GM12878 (cell line): ENCODE measurements around the gene IFT88. TPM values are rescaled to one million over a fixed set of nuclear protein-coding genes. Genes with fewer than 3 reads are reported as not detected.

Experiments used
- ATAC-seq: fragments of 200-7000 bp; cut with Tn5 transposase; 3 replicates; pipeline ENCODE4 v1.9.1; 2020; ENCODE audit warnings: mild to moderate bottlenecking, moderate library complexity
- Bru-seq: library from RNA; stranded (reverse); fragments of 400-500 nt; gene quantifications from one replicate; lab custom pipeline; 2021; lab: Mats Ljungman, UMichigan
- BruChase-seq, 2 experiments: library from RNA; stranded (reverse); fragments of 400-500 nt; gene quantifications; one replicate each; lab custom pipeline; 2021; lab: Mats Ljungman, UMichigan
- BruUV-seq: library from RNA; stranded (reverse); fragments of 400-500 nt; replicated peaks from 2 replicates; lab custom pipeline; 2021; lab: Mats Ljungman, UMichigan
- CTCF ChIA-PET: fragments of 300-600 bp; sonication (Branson Sonifier 250); formaldehyde crosslinking; extraction: SDS; loops from one replicate; lab custom pipeline; 2021; ENCODE audit warnings: inconsistent platforms; lab: Yijun Ruan, JAX
- POLR2A ChIA-PET: fragments of 350-600 bp; formaldehyde crosslinking; extraction: SDS; loops from one replicate; lab custom pipeline; 2021; ENCODE audit warnings: inconsistent platforms; lab: Charles Lee
- RAD21 ChIA-PET: fragments of 300-600 bp; sonication (Branson Sonifier 250); formaldehyde crosslinking; loops from one replicate; lab custom pipeline; 2023; ENCODE audit warnings: antibody characterized with exemption; ENCODE audit not compliant: unreplicated experiment; lab: Charles Lee
- SMC1A ChIA-PET: fragments of 300-600 bp; sonication (Branson Sonifier 250); formaldehyde crosslinking; loops from one replicate; lab custom pipeline; 2023; ENCODE audit not compliant: unreplicated experiment, uncharacterized antibody; lab: Charles Lee
- DNase-seq: peaks from one replicate; pipeline ENCODE4 v3.0.0-alpha.2; 2011; ENCODE audit warnings: low read depth, low spot score
- FAIRE-seq: peaks from 3 replicates; lab custom pipeline; 2011; peaks lifted over from hg19 to GRCh38; lab: Jason Lieb, UNC
- H2AFZ ChIP-seq: 2 replicates; pipeline ENCODE4 v1.6.0; 2011; ENCODE audit warnings: low read depth, low read length, control low read depth; ENCODE audit not compliant: control insufficient read depth
- H3K27ac ChIP-seq: 2 replicates; pipeline ENCODE4 v1.5.1; 2011; ENCODE audit warnings: control low read depth; ENCODE audit not compliant: control insufficient read depth, insufficient read depth
- H3K27me3 ChIP-seq, 2 experiments: replicated peaks in 1 of 2; 2 replicates each; pipeline versions ENCODE4 v1.6.0 to v1.6.1; 2011; ENCODE audit warnings: low read length in 1 of 2; ENCODE audit not compliant: control insufficient read depth in 2 of 2, insufficient read depth in 2 of 2
- H3K36me3 ChIP-seq, 2 experiments: 2 replicates each; pipeline ENCODE4 v1.5.1; 2011; ENCODE audit warnings: low read length in 1 of 2; ENCODE audit not compliant: control insufficient read depth in 2 of 2, insufficient read depth in 2 of 2
- H3K4me1 ChIP-seq: 2 replicates; pipeline ENCODE4 v1.6.1; 2011; ENCODE audit warnings: mild to moderate bottlenecking, low read length, moderate library complexity, mixed read lengths; ENCODE audit not compliant: control insufficient read depth, insufficient read depth
- H3K4me2 ChIP-seq: 2 replicates; pipeline ENCODE4 v1.6.0; 2011; ENCODE audit warnings: control low read depth; ENCODE audit not compliant: control insufficient read depth, insufficient read depth
- H3K4me3 ChIP-seq: fragments of 200-600 bp; sonication (generic); 2 replicates; pipeline ENCODE4 v1.5.1; 2016
- H3K79me2 ChIP-seq: 2 replicates; pipeline ENCODE4 v1.6.0; 2011; ENCODE audit warnings: low read length; ENCODE audit not compliant: control insufficient read depth, insufficient read depth
- H3K9ac ChIP-seq: 2 replicates; pipeline ENCODE4 v1.8.0; 2011; ENCODE audit warnings: low read length, control low read depth, mixed read lengths; ENCODE audit not compliant: control insufficient read depth, insufficient read depth
- H3K9me3 ChIP-seq: replicated peaks from 3 replicates; pipeline ENCODE4 v1.5.1; 2011; ENCODE audit warnings: mild to moderate bottlenecking, low read length; ENCODE audit not compliant: control insufficient read depth, insufficient read depth
- H4K20me1 ChIP-seq: 2 replicates; pipeline ENCODE4 v1.6.0; 2011; ENCODE audit not compliant: control insufficient read depth, insufficient read depth
- EED ChIP-seq: sonication (generic); IDR thresholded peaks from 2 replicates; pipeline ENCODE4 v1.6.1; 2016; ENCODE audit warnings: antibody characterized with exemption, low read depth
- EP300 ChIP-seq, 2 experiments: fragments of 150-350 bp in 1 of 2; IDR thresholded peaks; 2 replicates each; pipeline ENCODE4 v1.6.1; 2011 to 2012; ENCODE audit warnings: low read depth in 2 of 2, low read length in 2 of 2, borderline replicate concordance in 1 of 2, improper control_type of control experiment in 1 of 2, inconsistent platforms in 1 of 2; ENCODE audit not compliant: control insufficient read depth in 1 of 2
- HDAC2 ChIP-seq: fragments of 200-600 bp; sonication (generic); IDR thresholded peaks from 2 replicates; pipeline ENCODE4 v1.6.1; 2017
- HSF1 ChIP-seq: fragments of 150-350 bp; IDR thresholded peaks from 2 replicates; pipeline ENCODE4 v1.6.1; 2014; ENCODE audit warnings: mild to moderate bottlenecking, low read depth, low read length
- MLLT1 ChIP-seq: fragments of 450-650 bp; IDR thresholded peaks from 2 replicates; pipeline ENCODE4 v1.6.1; 2016; ENCODE audit warnings: mild to moderate bottlenecking
- NBN ChIP-seq: fragments of 450-650 bp; IDR thresholded peaks from 2 replicates; pipeline ENCODE4 v1.6.1; 2016
- RELA ChIP-seq: fragments of 450-650 bp; IDR thresholded peaks from 2 replicates; pipeline ENCODE4 v1.8.0; 2014; ENCODE audit warnings: borderline replicate concordance; ENCODE audit not compliant: partially characterized antibody
- ZNF592 ChIP-seq: fragments of 450-650 bp; IDR thresholded peaks from 2 replicates; pipeline ENCODE4 v1.6.1; 2017; ENCODE audit warnings: mild to moderate bottlenecking, moderate library complexity
- WGBS: methylation state at CpG from one replicate; pipeline ENCODE4 v1.1.6; 2016; ENCODE audit warnings: low lambda C conversion rate; ENCODE audit not compliant: insufficient replicate concordance, insufficient coverage; ENCODE audit errors: missing lambda C conversion rate; 5-methylcytosine and 5-hydroxymethylcytosine counted together
- in situ Hi-C: fragments of 300-500 bp; cut with MboI; formaldehyde crosslinking; loops from 9 replicates; pipeline ENCODE4 v1.14.3; 2018; ENCODE audit warnings: mixed read lengths
- intact Hi-C: fragments of 100-400 bp; cut with micrococcal nuclease; formaldehyde crosslinking; loops from one replicate; pipeline ENCODE4 v1.14.2; 2022; ENCODE audit not compliant: unreplicated experiment
- long read RNA-seq, 2 experiments: library from polyadenylated mRNA; unstranded; transcript quantifications; one replicate each; pipeline ENCODE4 v2.0.0, GENCODE V29; 2019 to 2020
- polyA minus RNA-seq, 3 experiments: library from RNA; depleted of rRNA, polyadenylated mRNA; stranded (reverse); fragments of >200 nt; gene quantifications; 2 replicates each; pipeline ENCODE4 v1.2.3, GENCODE V29; 2011
- polyA plus RNA-seq, 11 experiments: library from polyadenylated mRNA; depleted of rRNA in 4 of 11; unstranded in 6 of 11; stranded (reverse) in 5 of 11; fragments of >200 nt; fragmentation: Nextera tagmentation in 4 of 11; fragmentation: Illumina TruSeq in 1 of 11; extraction: Ambion mirVana in 4 of 11; extraction: Trizol in 1 of 11; gene quantifications; 1 replicate in 1 of 11; 2 replicates in 10 of 11; pipeline versions ENCODE4 v1.2.1 to v1.2.3, GENCODE V29; 2011 to 2016; ENCODE audit warnings: inconsistent platforms in 2 of 11, missing spikeins in 2 of 11, low read depth in 1 of 11
- total RNA-seq, 4 experiments: library from RNA; depleted of rRNA in 3 of 4; stranded (reverse); fragments of >200 nt in 3 of 4; fragmentation: Illumina TruSeq in 1 of 4; extraction: Trizol in 1 of 4; gene quantifications; 2 replicates each; pipeline versions ENCODE4 v1.2.1 to v1.2.3, GENCODE V29; 2013 to 2021

The IFT88 gene
- 18.7 and 22.4 TPM in 2 replicates for total RNA-seq (2013; cell fraction: nucleolus; rRNA removed)
- total RNA-seq (2014; rRNA removed), result 3.4 and 3.7 TPM in 2 replicates
- 5.2 and 5.4 TPM in 2 replicates for total RNA-seq (2014; rRNA removed; fragmentation: Illumina TruSeq; extraction: Trizol)
- total RNA-seq (2021), result 3.5 and 4.3 TPM in 2 replicates
- polyA plus RNA-seq (2011; ENCODE audit: low read depth), result 1.7 TPM
- polyA plus RNA-seq (2011; rRNA removed), result 2.9 and 5.1 TPM in 2 replicates
- 0.97 and 1.6 TPM in 2 replicates for polyA plus RNA-seq (2011; cell fraction: cytosol; rRNA removed)
- polyA plus RNA-seq (2011; cell fraction: nucleus; rRNA removed), result 3.4 and 4.3 TPM in 2 replicates
- polyA plus RNA-seq (2012), result 2.9 and 3.0 TPM in 2 replicates
- polyA plus RNA-seq (2014; fragmentation: Illumina TruSeq; extraction: Trizol), result 4.8 and 5.9 TPM in 2 replicates
- polyA plus RNA-seq (2014; fragmentation: Nextera tagmentation; extraction: Ambion mirVana), result 1 to 10 TPM; 3.3 to 3.8 TPM
- 2.4 and 3.8 TPM in 2 replicates for polyA plus RNA-seq (2014; rRNA removed)
- polyA plus RNA-seq (2016; fragmentation: Nextera tagmentation; extraction: Ambion mirVana), result 1 to 10 TPM; 5.0 to 5.6 TPM
- 3.0 and 3.2 TPM in 2 replicates for polyA minus RNA-seq (2011; rRNA and poly(A)+ RNA removed)
- 1.7 and 2.1 TPM in 2 replicates for polyA minus RNA-seq (2011; cell fraction: cytosol; rRNA and poly(A)+ RNA removed)
- 4.8 and 7.2 TPM in 2 replicates for polyA minus RNA-seq (2011; cell fraction: nucleus; rRNA and poly(A)+ RNA removed)
- percentile 45 among the genes with signal in this experiment for Bru-seq, nascent RNA
- BruChase-seq, experiment 1, labeled RNA remaining after a 6-hour chase, result percentile 45 among the genes with signal in this experiment
- BruChase-seq, experiment 2, labeled RNA remaining after a 2-hour chase, result percentile 48 among the genes with signal in this experiment
- long read RNA-seq, experiment 1, partial matches to known transcripts, result 1 of 3 reads
- long read RNA-seq, experiment 1, other reads (novel, unspliced or antisense), result 2 of 3 reads
- long read RNA-seq, experiment 2, partial matches to known transcripts, result 13 of 27 reads
- long read RNA-seq, experiment 2, other reads (novel, unspliced or antisense), result 12 of 27 reads

GRCh38 chr13:20566898-20567874 lies at the start of gene IFT88:
IFT88 (plus strand) TSS chr13:20567157; CDS start chr13:20574386, 7,229 bp downstream.
- no peaks in the 10 kb centered on the region; the same call in 1 of the 2 replicates for H3K4me1 ChIP-seq
- ChIA-PET RAD21 (no interaction called here), SMC1A (interaction anchor here (0.6 to 1.3 kb wide), 3 partner anchors 39 to 206 kb away, joined by 3 to 13 read pairs (median 3); no protein-coding TSS in a partner anchor), CTCF (no interaction called here), POLR2A (interaction anchor here (1.1 kb wide), 1 partner anchor 44 kb away, joined by 3 read pairs; no protein-coding TSS in a partner anchor)
- H3K4me2 ChIP-seq, result peak within 1 kb of the TSS; percentile 90
- DNase-seq, result peak; percentile 48
- WGBS, result under 1% methylated on average over 36 of the region's 74 CpGs
- no peaks in the 10 kb centered on the region for H4K20me1 ChIP-seq
- H3K79me2 ChIP-seq, result no peaks in the 10 kb centered on the region
- no peaks in the 10 kb centered on the region for H3K36me3 ChIP-seq
- no TSS peak for BruUV-seq
- FAIRE-seq, result no peak
- peak within 1 kb of the TSS; percentile 95 for H2AFZ ChIP-seq
- in situ Hi-C loops (no loop called here), intact Hi-C loops (loop anchor here (2.0 kb wide), 1 partner anchor 40 kb away; no protein-coding TSS in a partner anchor)
- peak within 1 kb of the TSS; percentile 81 for H3K9ac ChIP-seq
- H3K4me3 ChIP-seq, result peak within 1 kb of the TSS; percentile 82
- H3K9me3 ChIP-seq, result no peaks in the 10 kb centered on the region; the same call in 2 of the 3 replicates
- peak; percentile 96 for ATAC-seq
- peak within 1 kb of the TSS; percentile 72 for H3K27ac ChIP-seq
- H3K27me3 ChIP-seq, result no peaks in the 10 kb centered on the region
- TF ChIP-seq ZNF592 (no peak), HSF1 (no peak), NBN (0 out of 2 replicates have a peak, but pooled peaks have one; percentile 30), RELA (no peak), EED (peak; percentile 2; the same call in 1 of the 2 replicates), MLLT1 (peak; percentile 85), EP300 (IDR thresholded peaks at IDR 0.05; ENCODE audit: borderline replicate concordance in 1 of 2, control insufficient read depth in 1 of 2, low read depth in 2 of 2, low read length in 2 of 2) (no peak), HDAC2 (no peak)
